A673 (cell line): ENCODE data around the gene HTRA2.

Source experiments
- EZH2 ChIP-seq: fragments of 200-600 bp; sonication (generic); IDR thresholded peaks from 2 replicates; pipeline ENCODE4 v1.6.1; 2017; ENCODE audit warnings: borderline replicate concordance, low read depth, mild to moderate bottlenecking, mixed read lengths, antibody characterized with exemption, low read length; ENCODE audit not compliant: poor library complexity, severe bottlenecking
- TF ChIP-seq, protein P1 (sequence below): fragments of 300-800, 200-600 bp; sonication (generic); conservative IDR thresholded peaks from 2 replicates; pipeline ENCODE4 v1.5.1; 2017; ENCODE audit warnings: low read depth, mild to moderate bottlenecking, antibody characterized with exemption, low read length, moderate library complexity, mixed read lengths

DNA sequence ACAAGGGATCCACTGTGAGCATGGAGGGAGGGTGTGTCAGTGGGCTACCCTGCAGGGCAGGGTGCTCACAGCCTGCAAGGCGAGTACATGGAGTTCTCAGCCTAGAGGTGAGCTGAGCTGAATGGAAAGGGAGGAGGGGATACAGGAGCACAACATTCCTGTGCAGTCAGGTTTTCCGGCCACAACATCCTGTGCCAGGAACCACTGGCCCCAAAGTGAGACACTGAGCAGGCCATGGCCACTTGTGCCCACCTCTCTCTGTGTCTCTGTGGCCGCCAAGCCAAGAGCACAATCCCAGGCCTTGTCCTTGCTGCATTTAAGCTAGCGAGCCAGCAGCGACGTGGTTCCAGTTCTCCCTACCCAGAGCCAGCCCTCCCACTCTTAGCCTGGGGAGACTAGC is 30.9 kb downstream of the HTRA2 start:
- TF ChIP-seq, protein P1, sequence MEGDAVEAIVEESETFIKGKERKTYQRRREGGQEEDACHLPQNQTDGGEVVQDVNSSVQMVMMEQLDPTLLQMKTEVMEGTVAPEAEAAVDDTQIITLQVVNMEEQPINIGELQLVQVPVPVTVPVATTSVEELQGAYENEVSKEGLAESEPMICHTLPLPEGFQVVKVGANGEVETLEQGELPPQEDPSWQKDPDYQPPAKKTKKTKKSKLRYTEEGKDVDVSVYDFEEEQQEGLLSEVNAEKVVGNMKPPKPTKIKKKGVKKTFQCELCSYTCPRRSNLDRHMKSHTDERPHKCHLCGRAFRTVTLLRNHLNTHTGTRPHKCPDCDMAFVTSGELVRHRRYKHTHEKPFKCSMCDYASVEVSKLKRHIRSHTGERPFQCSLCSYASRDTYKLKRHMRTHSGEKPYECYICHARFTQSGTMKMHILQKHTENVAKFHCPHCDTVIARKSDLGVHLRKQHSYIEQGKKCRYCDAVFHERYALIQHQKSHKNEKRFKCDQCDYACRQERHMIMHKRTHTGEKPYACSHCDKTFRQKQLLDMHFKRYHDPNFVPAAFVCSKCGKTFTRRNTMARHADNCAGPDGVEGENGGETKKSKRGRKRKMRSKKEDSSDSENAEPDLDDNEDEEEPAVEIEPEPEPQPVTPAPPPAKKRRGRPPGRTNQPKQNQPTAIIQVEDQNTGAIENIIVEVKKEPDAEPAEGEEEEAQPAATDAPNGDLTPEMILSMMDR, result no peak
- TF ChIP-seq EZH2, result no peak
